OCI-LY7 (cell line): ENCODE data around the gene LAMB3. TPM values are rescaled to one million over a fixed set of nuclear protein-coding genes. Genes with fewer than 3 reads are reported as not detected.

Experiments used
- BruUV-seq: library from RNA; stranded (reverse); fragments of 400-500 nt; replicated peaks from 2 replicates; lab custom pipeline; 2021; lab: Mats Ljungman, UMichigan
- CTCF ChIA-PET: fragments of 300-600 bp; sonication (Branson Sonifier 250); formaldehyde crosslinking; loops from one replicate; lab custom pipeline; 2022; ENCODE audit warnings: antibody characterized with exemption; ENCODE audit not compliant: unreplicated experiment; lab: Charles Lee
- POLR2A ChIA-PET: fragments of 300-600 bp; sonication (Branson Sonifier 250); formaldehyde crosslinking; loops from one replicate; lab custom pipeline; 2022; ENCODE audit warnings: antibody characterized with exemption; lab: Charles Lee
- DNase-seq: peaks from one replicate; pipeline ENCODE4 v3.0.0-alpha.2; 2015; ENCODE audit warnings: low spot score
- H2AFZ ChIP-seq: fragments of 200-600 bp; sonication (generic), shearing (Covaris generic); 2 replicates; pipeline ENCODE4 v1.6.1; 2014; ENCODE audit warnings: mild to moderate bottlenecking, antibody characterized with exemption, low read length, moderate library complexity
- H3K27ac ChIP-seq: fragments of 200-600 bp; sonication (generic); 2 replicates; pipeline ENCODE4 v1.5.1; 2014; ENCODE audit warnings: mixed run types, low read depth, mild to moderate bottlenecking, moderate library complexity, low read length, inconsistent platforms; ENCODE audit not compliant: poor library complexity, severe bottlenecking
- H3K36me3 ChIP-seq: fragments of 200-600 bp; sonication (generic); 2 replicates; pipeline ENCODE4 v1.6.1; 2014; ENCODE audit warnings: mild to moderate bottlenecking, antibody characterized with exemption, low read length, moderate library complexity, mixed read lengths; ENCODE audit not compliant: insufficient read depth
- H3K4me1 ChIP-seq: fragments of 200-600 bp; sonication (generic); 2 replicates; pipeline ENCODE4 v1.5.1; 2014; ENCODE audit warnings: mild to moderate bottlenecking, low read length; ENCODE audit not compliant: insufficient read depth, poor library complexity, severe bottlenecking
- H3K4me2 ChIP-seq: fragments of 200-600 bp; sonication (generic); 2 replicates; pipeline ENCODE4 v1.6.1; 2014; ENCODE audit warnings: mild to moderate bottlenecking, low read length
- H3K4me3 ChIP-seq: fragments of 200-600 bp; sonication (generic); 2 replicates; pipeline ENCODE4 v1.5.1; 2014; ENCODE audit warnings: mild to moderate bottlenecking, low read depth, low read length; ENCODE audit not compliant: poor library complexity, severe bottlenecking
- H3K79me2 ChIP-seq: fragments of 200-600 bp; sonication (generic); 2 replicates; pipeline ENCODE4 v1.6.1; 2016; ENCODE audit warnings: low read depth, mild to moderate bottlenecking, low read length, moderate library complexity, mixed read lengths; ENCODE audit not compliant: insufficient read depth
- H3K9me2 ChIP-seq: fragments of 200-600 bp; sonication (generic); 2 replicates; pipeline ENCODE4 v1.6.1; 2016; ENCODE audit warnings: mild to moderate bottlenecking, low read length, mixed read lengths; ENCODE audit not compliant: insufficient read depth
- H3K9me3 ChIP-seq: fragments of 200-600 bp; sonication (generic); 2 replicates; pipeline ENCODE4 v1.6.1; 2014; ENCODE audit warnings: mild to moderate bottlenecking, mixed run types, low read length, mixed read lengths
- H4K20me1 ChIP-seq: fragments of 200-600 bp; sonication (generic); 2 replicates; pipeline ENCODE4 v1.6.1; 2014; ENCODE audit warnings: mild to moderate bottlenecking, antibody characterized with exemption, low read length, moderate library complexity, mixed read lengths; ENCODE audit not compliant: insufficient read depth
- CTCF ChIP-seq: fragments of 200-600 bp; sonication (generic); conservative IDR thresholded peaks from 2 replicates; pipeline ENCODE4 v1.5.1; 2014; ENCODE audit warnings: mild to moderate bottlenecking, antibody characterized with exemption, low read length, moderate library complexity, mixed read lengths
- EZH2phosphoT487 ChIP-seq: fragments of 200-600 bp; sonication (generic); IDR thresholded peaks from 2 replicates; pipeline ENCODE4 v1.6.1; 2018; ENCODE audit warnings: low read depth, borderline replicate concordance, mild to moderate bottlenecking, mixed run types, antibody characterized with exemption, low read length, moderate library complexity, mixed read lengths
- intact Hi-C: fragments of 100-400 bp; cut with micrococcal nuclease; formaldehyde crosslinking; loops from one replicate; pipeline ENCODE4 v1.10.0; 2022; ENCODE audit not compliant: unreplicated experiment
- total RNA-seq, 2 experiments: library from RNA; depleted of rRNA in 1 of 2; stranded (reverse); fragments of >200 nt in 1 of 2; shearing (Covaris generic) in 1 of 2; gene quantifications; 2 replicates each; pipeline ENCODE4 v1.2.3, GENCODE V29; 2014 to 2022

LAMB3 gene
- total RNA-seq, 2 experiments from 2014 or later = 0.41 to 0.46 TPM

- no TSS peak for BruUV-seq
- H3K27ac ChIP-seq = no peak overlapping the region
- H2AFZ ChIP-seq = no peak overlapping the region
- H3K36me3 ChIP-seq = no peaks in the 10 kb centered on the region
- CTCF ChIA-PET = interaction anchor here (0.6 kb wide), 1 partner anchor 20 kb away, joined by 3 read pairs; no protein-coding TSS in a partner anchor
- no peaks in the 10 kb centered on the region for H3K4me1 ChIP-seq
- no peaks in the 10 kb centered on the region for H3K9me3 ChIP-seq
- H3K4me3 ChIP-seq = no peak overlapping the region
- H3K9me2 ChIP-seq = no peaks in the 10 kb centered on the region
- intact Hi-C loops = no loop called here
- no peak overlapping the region for H3K4me2 ChIP-seq
- DNase-seq = no peak
- no peak for TF ChIP-seq EZH2phosphoT487
- no peaks in the 10 kb centered on the region for H3K79me2 ChIP-seq
- POLR2A ChIA-PET = no interaction called here
- H4K20me1 ChIP-seq = no peaks in the 10 kb centered on the region
These were observed 45.0 kb downstream of the LAMB3 start for GRCh38 chr1:209607102-209607794.

- Histone ChIP-seq H3K9me2 (no peaks in the 10 kb centered on the region), H4K20me1 (no peaks in the 10 kb centered on the region), H3K79me2 (no peaks in the 10 kb centered on the region), H3K9me3 (no peaks in the 10 kb centered on the region), H3K36me3 (no peaks in the 10 kb centered on the region), H3K4me1 (no peaks in the 10 kb centered on the region), H2AFZ (no peak overlapping the region), H3K4me2 (no peak overlapping the region), H3K4me3 (no peak overlapping the region), H3K27ac (no peak overlapping the region)
- BruUV-seq = no TSS peak
- CTCF ChIA-PET = no interaction called here
- intact Hi-C loops = no loop called here
- no peak for DNase-seq
- POLR2A ChIA-PET = no interaction called here
- no peak for TF ChIP-seq CTCF
- no peak for TF ChIP-seq EZH2phosphoT487
These were observed 48.3 kb downstream of the LAMB3 start for GRCh38 chr1:209603877-209604276.

GRCh38 chr1:209601809-209602657, 50.2 kb downstream of the LAMB3 start:
- CTCF ChIA-PET = no interaction called here
- peak; percentile 15 for DNase-seq

More at GRCh38 chr1:209601809-209602657, 50.2 kb downstream of the LAMB3 start:
- Histone ChIP-seq H3K9me2 (no peaks in the 10 kb centered on the region), H3K36me3 (no peaks in the 10 kb centered on the region), H3K79me2 (no peaks in the 10 kb centered on the region), H3K27ac (no peak overlapping the region), H4K20me1 (no peaks in the 10 kb centered on the region), H2AFZ (no peak overlapping the region), H3K4me1 (no peaks in the 10 kb centered on the region), H3K9me3 (no peaks in the 10 kb centered on the region), H3K4me2 (no peak overlapping the region), H3K4me3 (no peak overlapping the region)
- no TSS peak for BruUV-seq
- TF ChIP-seq EZH2phosphoT487 (no peak), CTCF (peak; percentile 73)
- POLR2A ChIA-PET = no interaction called here
- intact Hi-C loops = no loop called here
